Neuronal stem cell (in vitro differentiated cells): ENCODE results near the gene SCFD1.
"Not testable (repeated sequence)": the region's sequence is repeated elsewhere in the genome, so short reads cannot be mapped to it uniquely, and the experiment has no call there.

Experiments
- DNase-seq: peaks from one replicate; pipeline ENCODE4 v3.0.0-alpha.2; 2013; ENCODE audit warnings: low spot score
- H2AFZ ChIP-seq: one replicate; pipeline ENCODE4 v1.6.1; 2013; ENCODE audit warnings: mild to moderate bottlenecking, low read length, inconsistent platforms
- H2AK5ac ChIP-seq: 2 replicates; pipeline ENCODE4 v1.6.1; 2013; ENCODE audit warnings: low read depth, mild to moderate bottlenecking, inconsistent platforms, low read length, moderate library complexity, mixed read lengths
- H2BK120ac ChIP-seq: 2 replicates; pipeline ENCODE4 v1.6.1; 2013; ENCODE audit warnings: low read depth, mild to moderate bottlenecking, inconsistent platforms, low read length, moderate library complexity, mixed read lengths
- H2BK12ac ChIP-seq: one replicate; pipeline ENCODE4 v1.6.1; 2013; ENCODE audit warnings: low read length, inconsistent platforms
- H2BK15ac ChIP-seq: 2 replicates; pipeline ENCODE4 v1.6.1; 2013; ENCODE audit warnings: mild to moderate bottlenecking, low read length, inconsistent platforms, mixed read lengths
- H2BK5ac ChIP-seq: one replicate; pipeline ENCODE4 v1.6.1; 2013; ENCODE audit warnings: inconsistent platforms, mild to moderate bottlenecking, low read length, moderate library complexity
- H3K14ac ChIP-seq: one replicate; pipeline ENCODE4 v1.6.1; 2013; ENCODE audit warnings: low read length, inconsistent platforms
- H3K18ac ChIP-seq: 2 replicates; pipeline ENCODE4 v1.6.1; 2013; ENCODE audit warnings: low read length, inconsistent platforms
- H3K23ac ChIP-seq: 2 replicates; pipeline ENCODE4 v1.6.1; 2013; ENCODE audit warnings: low read depth, mild to moderate bottlenecking, mixed read lengths, low read length, inconsistent platforms; ENCODE audit not compliant: poor library complexity
- H3K27ac ChIP-seq: replicated peaks from 3 replicates; pipeline ENCODE4 v1.5.1; 2013; ENCODE audit warnings: low read length, inconsistent platforms
- H3K27me3 ChIP-seq, 3 experiments: 2 replicates each; pipeline ENCODE4 v1.6.1; 2013; ENCODE audit warnings: low read length in 3 of 3, mild to moderate bottlenecking in 2 of 3, inconsistent platforms in 1 of 3, low read depth in 1 of 3, mixed read lengths in 1 of 3, moderate library complexity in 1 of 3; ENCODE audit not compliant: control insufficient read depth in 3 of 3, insufficient read depth in 3 of 3
- H3K36me3 ChIP-seq, 2 donors: replicated peaks in 1 of 2; 2 replicates each; pipeline ENCODE4 v1.6.1; 2013; ENCODE audit warnings: low read length in 2 of 2; ENCODE audit not compliant: control insufficient read depth in 2 of 2, insufficient read depth in 2 of 2
- H3K4ac ChIP-seq: 2 replicates; pipeline ENCODE4 v1.6.1; 2013; ENCODE audit warnings: inconsistent platforms, mild to moderate bottlenecking, low read length, moderate library complexity
- H3K4me1 ChIP-seq, 2 donors: 1 replicate in 1 of 2; 2 replicates in 1 of 2; pipeline ENCODE4 v1.6.1; 2013; ENCODE audit warnings: low read length in 2 of 2, low read depth in 1 of 2; ENCODE audit not compliant: control insufficient read depth in 2 of 2, insufficient read depth in 1 of 2
- H3K4me2 ChIP-seq: one replicate; pipeline ENCODE4 v1.6.1; 2013; ENCODE audit warnings: mild to moderate bottlenecking, low read length, inconsistent platforms; ENCODE audit not compliant: insufficient read depth, poor library complexity, severe bottlenecking
- H3K4me3 ChIP-seq, 2 donors: 2 replicates each; pipeline ENCODE4 v1.5.1; 2013; ENCODE audit warnings: low read length in 2 of 2, mild to moderate bottlenecking in 2 of 2, inconsistent platforms in 1 of 2, moderate library complexity in 1 of 2
- H3K79me1 ChIP-seq: one replicate; pipeline ENCODE4 v1.6.1; 2013; ENCODE audit warnings: low read depth, mild to moderate bottlenecking, inconsistent platforms, low read length, moderate library complexity
- H3K9ac ChIP-seq: one replicate; pipeline ENCODE4 v1.6.1; 2013; ENCODE audit warnings: mild to moderate bottlenecking, low read depth, low read length, inconsistent platforms; ENCODE audit not compliant: poor library complexity
- H3K9me3 ChIP-seq, 2 donors: replicated peaks in 1 of 2; 2 replicates each; pipeline versions ENCODE3 to v1.6.1; 2013; ENCODE audit warnings: low read length in 2 of 2, mild to moderate bottlenecking in 2 of 2, inconsistent platforms in 1 of 2, low read depth in 1 of 2, mixed read lengths in 1 of 2, moderate library complexity in 1 of 2; ENCODE audit not compliant: control insufficient read depth in 2 of 2, insufficient read depth in 1 of 2
- H4K8ac ChIP-seq: one replicate; pipeline ENCODE4 v1.6.1; 2013; ENCODE audit warnings: low read depth, mild to moderate bottlenecking, inconsistent platforms, low read length, moderate library complexity
- H4K91ac ChIP-seq: one replicate; pipeline ENCODE4 v1.6.1; 2013; ENCODE audit warnings: low read length, low read depth, mild to moderate bottlenecking, inconsistent platforms; ENCODE audit not compliant: poor library complexity
- WGBS, 2 donors: extraction: QIAGEN DNeasy Blood & Tissue Kit; methylation state at CpG; one replicate each; pipeline ENCODE4 v1.1.7; 2013; ENCODE audit warnings: missing lambda C conversion rate in 2 of 2, mixed read lengths in 1 of 2; ENCODE audit not compliant: insufficient read length in 2 of 2, insufficient replicate concordance in 1 of 2; ENCODE audit errors: extremely low coverage in 2 of 2; 5-methylcytosine and 5-hydroxymethylcytosine counted together

SCFD1 gene

GRCh38 chr14:30600922-30601918 lies 20.9 kb upstream of the SCFD1 start:
- Histone ChIP-seq H3K23ac (no peak overlapping the region), H3K36me3 (peaks cover 22 to 99% of the 10 kb centered on the region in 2 donors)
- no CpG with 5 or more reads among the region's 8 CpGs for WGBS, 2 donors

GRCh38 chr14:30603402-30603801 lies 18.7 kb upstream of the SCFD1 start:
- H2BK12ac ChIP-seq: no peak overlapping the region
- no peaks in the 10 kb centered on the region for H3K9me3 ChIP-seq
- H3K36me3 ChIP-seq: peaks cover 23 to 99% of the 10 kb centered on the region in 2 donors
- no peaks in the 10 kb centered on the region for H3K4me1 ChIP-seq
- H2AK5ac ChIP-seq: no peak overlapping the region
- H3K79me1 ChIP-seq: no peaks in the 10 kb centered on the region
- no peak overlapping the region for H3K9ac ChIP-seq
- H4K8ac ChIP-seq: no peak overlapping the region
- H2BK5ac ChIP-seq: no peak overlapping the region
- H3K4me3 ChIP-seq: no peak overlapping the region
- no peaks in the 10 kb centered on the region for H3K27me3 ChIP-seq
- no peak overlapping the region for H3K4me2 ChIP-seq
- H3K27ac ChIP-seq: no peak overlapping the region
- WGBS, 2 donors: no CpG with 5 or more reads among the region's 3 CpGs
- no peak overlapping the region for H2BK120ac ChIP-seq
- no peak overlapping the region for H3K23ac ChIP-seq
- H3K4ac ChIP-seq: no peak overlapping the region
- no peak overlapping the region for H3K14ac ChIP-seq
- no peak overlapping the region for H2AFZ ChIP-seq
- no peak overlapping the region for H2BK15ac ChIP-seq
- H3K18ac ChIP-seq: no peak overlapping the region
- H4K91ac ChIP-seq: peak overlapping the region; percentile 53
- no peak for DNase-seq

More at GRCh38 chr14:30600922-30601918, 20.9 kb upstream of the SCFD1 start:
- Histone ChIP-seq H3K9ac (no peak overlapping the region), H2BK15ac (no peak overlapping the region), H2BK5ac (no peak overlapping the region), H3K27me3 (no peaks in the 10 kb centered on the region), H4K8ac (no peak overlapping the region), H3K4me1 (no peaks in the 10 kb centered on the region), H3K14ac (no peak overlapping the region), H2AK5ac (no peak overlapping the region), H2BK12ac (no peak overlapping the region), H3K27ac (no peak overlapping the region), H2AFZ (no peak overlapping the region), H3K4me2 (no peak overlapping the region), H3K9me3 (no peaks in the 10 kb centered on the region), H3K18ac (no peak overlapping the region), H2BK120ac (no peak overlapping the region), H3K79me1 (no peaks in the 10 kb centered on the region), H3K4me3 (no peak overlapping the region), H4K91ac (no peak overlapping the region), H3K4ac (no peak overlapping the region)
- no peak for DNase-seq

- H2BK12ac ChIP-seq, H3K79me1 ChIP-seq, H2BK120ac ChIP-seq, H2AFZ ChIP-seq, H3K23ac ChIP-seq, H4K91ac ChIP-seq, H2BK5ac ChIP-seq, H2AK5ac ChIP-seq, H3K4ac ChIP-seq, H3K14ac ChIP-seq, H3K4me3 ChIP-seq, H3K9ac ChIP-seq, H3K18ac ChIP-seq, DNase-seq, H3K9me3 ChIP-seq, H3K27me3 ChIP-seq, H3K27ac ChIP-seq, H3K4me2 ChIP-seq, H2BK15ac ChIP-seq, H3K4me1 ChIP-seq, H4K8ac ChIP-seq: not testable (repeated sequence)
- H3K36me3 ChIP-seq: peaks cover 18 to 100% of the 10 kb centered on the region in 2 donors
- WGBS, 2 donors: no CpG with 5 or more reads among the region's 8 CpGs
Measured at GRCh38 chr14:30604696-30605095, 17.4 kb upstream of the SCFD1 start.

- H3K36me3 ChIP-seq: peaks cover 16 to 100% of the 10 kb centered on the region in 2 donors
Measured at GRCh38 chr14:30607156-30607780, 14.9 kb upstream of the SCFD1 start.

More at GRCh38 chr14:30607156-30607780, 14.9 kb upstream of the SCFD1 start:
- H2AFZ ChIP-seq: no peak overlapping the region
- H3K79me1 ChIP-seq: no peaks in the 10 kb centered on the region
- no peaks in the 10 kb centered on the region for H3K27me3 ChIP-seq
- H2AK5ac ChIP-seq: no peak overlapping the region
- H3K4me3 ChIP-seq: no peak overlapping the region
- WGBS, 2 donors: no CpG with 5 or more reads among the region's 1 CpG
- H3K14ac ChIP-seq: no peak overlapping the region
- H3K9ac ChIP-seq: no peak overlapping the region
- no peak overlapping the region for H4K91ac ChIP-seq
- no peak overlapping the region for H2BK120ac ChIP-seq
- no peak overlapping the region for H3K4ac ChIP-seq
- no peak overlapping the region for H3K18ac ChIP-seq
- H3K9me3 ChIP-seq: no peaks in the 10 kb centered on the region
- no peak for DNase-seq
- H4K8ac ChIP-seq: no peak overlapping the region
- H3K23ac ChIP-seq: no peak overlapping the region
- H3K4me1 ChIP-seq: no peaks in the 10 kb centered on the region
- no peak overlapping the region for H3K4me2 ChIP-seq
- H2BK5ac ChIP-seq: no peak overlapping the region
- H2BK15ac ChIP-seq: no peak overlapping the region
- no peak overlapping the region for H3K27ac ChIP-seq
- no peak overlapping the region for H2BK12ac ChIP-seq
